Erythroblast (primary cell): ENCODE data around the gene ASH1L.
A peak's percentile ranks its signal among the peaks of the same experiment; 100 is the strongest.

Experiments
- DNase-seq, 2 experiments: peaks; one replicate each; lab custom pipeline; 2025; lab: John Stamatoyannopoulos, UW
- GATA1 ChIP-seq: IDR thresholded peaks from 2 replicates; pipeline ENCODE4 v1.6.1; 2011; ENCODE audit warnings: low read depth, mild to moderate bottlenecking, control low read depth, low read length, moderate library complexity
- POLR2A ChIP-seq: IDR thresholded peaks from 2 replicates; pipeline ENCODE4 v1.6.1; 2011; ENCODE audit warnings: mild to moderate bottlenecking, low read length

ASH1L gene

DNA sequence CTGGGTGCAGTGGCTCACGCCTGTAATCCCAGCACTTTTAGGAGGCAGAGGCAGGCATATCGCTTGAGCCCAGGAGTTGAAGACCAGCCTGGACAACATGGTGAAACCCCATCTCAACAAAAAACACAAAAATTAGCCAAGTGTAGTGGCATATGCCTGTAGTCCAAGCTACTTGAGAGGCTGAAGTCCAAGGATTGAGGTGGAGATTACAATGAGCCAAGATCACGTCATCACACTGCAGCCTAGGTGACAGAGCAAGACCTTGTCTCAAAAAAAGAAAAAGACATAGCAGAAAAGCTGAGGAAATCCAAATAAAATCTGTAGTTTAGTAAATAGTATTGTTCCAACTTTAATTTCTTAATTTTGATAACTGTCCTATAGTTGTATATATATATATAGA is 11.5 kb upstream of the ASH1L start:
- no peak for DNase-seq
- no peak for TF ChIP-seq GATA1
- TF ChIP-seq POLR2A, result no peak

DNA sequence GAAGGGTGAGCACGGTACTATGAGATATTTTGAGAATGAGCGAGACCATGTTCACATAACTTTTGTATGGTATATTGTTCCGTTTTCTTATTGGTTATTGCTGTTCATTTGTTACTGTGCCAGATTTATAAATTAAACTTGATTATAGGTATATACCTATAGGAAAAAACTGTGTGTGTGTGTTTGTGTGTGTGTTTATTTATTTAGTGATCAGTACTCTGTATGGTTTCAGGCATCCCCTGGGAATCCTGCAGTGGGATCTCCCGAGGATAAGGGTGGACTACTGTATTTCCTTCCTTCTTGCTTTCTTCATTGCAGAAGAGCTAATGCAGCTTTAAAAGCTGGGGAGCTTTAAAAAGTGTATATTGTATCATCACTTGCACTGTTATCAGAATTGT is 8.0 kb upstream of the ASH1L start:
- DNase-seq, result no peak
- no peak for TF ChIP-seq GATA1
- TF ChIP-seq POLR2A, result no peak

DNA sequence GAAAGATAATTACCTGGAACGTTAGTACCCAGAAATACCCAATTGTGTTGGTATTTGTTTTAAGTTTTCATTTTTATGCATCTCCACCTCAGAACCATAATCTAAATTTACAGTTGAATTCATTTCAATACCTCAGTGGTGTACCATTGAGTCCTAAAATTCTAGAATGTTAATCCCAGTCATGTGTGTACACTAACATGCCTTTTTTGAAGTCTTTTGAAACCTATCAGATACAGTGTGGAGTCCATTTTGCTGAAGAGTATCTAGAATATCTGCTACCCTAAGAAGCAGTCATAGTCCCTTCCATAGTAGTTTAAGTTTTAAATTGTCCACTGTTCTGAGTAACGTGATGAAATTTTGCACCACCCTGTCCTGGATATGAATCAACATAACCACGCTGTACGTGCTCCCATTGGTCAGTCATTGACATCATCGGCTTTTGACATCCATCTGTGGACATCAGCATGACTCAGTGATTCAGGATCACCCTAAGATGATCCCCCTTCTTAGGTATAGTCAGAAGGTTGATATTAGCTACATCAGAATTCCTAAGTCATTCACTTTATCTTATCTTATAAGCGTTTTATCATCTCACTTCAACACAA is 7.5 kb upstream of the ASH1L start:
- no peak for TF ChIP-seq GATA1
- no peak for TF ChIP-seq POLR2A
- peak; percentile 64 to 70 for DNase-seq

DNA sequence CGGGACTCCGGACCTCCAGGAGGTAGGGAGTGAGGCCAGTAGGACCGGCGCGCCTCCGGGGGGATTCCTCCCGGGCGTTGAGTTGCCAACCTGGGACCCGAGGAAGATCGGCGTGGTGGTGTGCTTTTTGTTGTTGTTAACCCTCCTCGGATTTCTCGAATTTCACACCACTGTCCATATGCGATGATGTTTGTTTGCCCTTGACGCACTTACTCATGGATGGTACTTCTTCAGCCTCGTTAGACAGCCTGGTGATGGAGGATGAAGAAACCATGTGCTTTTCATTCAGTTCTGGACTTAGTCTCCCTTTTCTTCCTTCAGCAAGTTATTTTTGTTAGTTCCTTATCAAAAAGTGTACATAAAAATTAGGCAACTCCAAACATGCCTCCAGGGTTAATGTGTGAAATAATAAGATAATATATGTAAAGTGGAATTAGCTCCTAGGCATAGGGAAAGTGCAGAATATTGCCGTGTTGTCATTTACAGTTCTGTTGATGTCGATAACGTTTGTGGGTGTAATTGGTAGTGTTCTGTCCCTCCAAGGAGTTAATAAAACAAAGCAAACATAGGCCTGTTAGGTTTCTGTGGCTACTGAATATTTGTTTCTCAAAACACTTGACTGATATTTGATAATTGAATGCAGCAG is 897 bp upstream of the ASH1L start:
- DNase-seq, result peak; percentile 74 to 79
- TF ChIP-seq POLR2A, result peak; percentile 80

DNA sequence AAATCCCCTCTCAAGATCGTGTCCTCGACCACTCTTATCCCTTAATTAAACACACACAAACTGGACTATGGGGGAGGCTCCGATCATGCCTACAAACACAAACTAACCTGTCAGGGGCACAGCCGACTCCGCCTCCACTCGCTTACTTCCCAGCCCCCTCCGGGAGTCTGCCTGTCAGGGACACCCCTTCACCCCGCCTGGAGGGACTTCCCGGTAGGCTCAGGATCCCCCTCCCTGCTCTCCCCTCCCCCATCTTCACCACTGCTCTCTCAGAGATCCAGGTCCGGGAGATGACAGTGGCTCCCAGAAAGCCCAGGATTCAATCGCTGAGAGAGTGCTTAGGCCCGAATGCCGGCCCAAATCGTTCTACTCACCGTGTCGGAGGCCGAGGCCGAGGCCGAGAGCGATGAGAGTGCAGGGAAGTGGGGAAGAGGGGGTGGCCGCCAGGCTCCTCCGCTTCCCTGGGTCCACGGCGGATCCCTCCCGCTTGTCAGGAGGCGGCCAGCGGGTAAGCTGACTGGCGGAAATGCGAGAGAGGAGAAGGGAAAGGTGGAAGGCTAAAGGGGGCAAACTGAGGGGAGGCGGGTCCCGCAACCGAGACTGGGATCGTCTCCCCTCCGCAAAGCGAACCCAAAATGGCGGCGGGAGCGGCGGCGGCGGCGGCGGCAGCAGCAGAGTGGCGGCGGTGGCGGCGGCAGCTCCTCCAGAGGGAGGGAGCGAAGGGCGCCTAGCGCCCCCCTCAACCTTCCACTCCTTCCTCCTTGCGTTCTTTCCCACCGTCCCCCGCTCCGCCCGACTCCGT is 623 bp downstream of the ASH1L start:
- DNase-seq, result peak; percentile 64 to 87

DNA sequence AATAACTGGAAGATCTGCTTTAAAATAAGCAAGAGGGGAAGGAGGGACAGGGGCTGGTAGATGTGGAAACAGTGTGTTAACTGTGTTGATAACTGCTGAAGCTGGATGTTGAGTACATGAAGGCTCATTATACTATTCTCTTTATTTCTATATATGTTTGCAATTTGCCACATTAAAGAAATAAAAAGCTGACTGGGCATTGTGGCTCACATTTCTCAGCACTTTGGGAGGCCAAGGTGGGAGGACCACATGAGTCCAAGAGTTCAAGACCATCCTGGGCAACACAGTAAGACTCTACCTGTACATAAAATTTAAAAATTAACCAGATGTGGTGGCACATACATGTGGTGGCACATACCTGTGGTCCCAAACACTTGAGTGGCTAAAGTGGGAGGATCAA is 6.7 kb downstream of the ASH1L start:
- no peak for DNase-seq
- no peak for TF ChIP-seq GATA1
- TF ChIP-seq POLR2A, result no peak

DNA sequence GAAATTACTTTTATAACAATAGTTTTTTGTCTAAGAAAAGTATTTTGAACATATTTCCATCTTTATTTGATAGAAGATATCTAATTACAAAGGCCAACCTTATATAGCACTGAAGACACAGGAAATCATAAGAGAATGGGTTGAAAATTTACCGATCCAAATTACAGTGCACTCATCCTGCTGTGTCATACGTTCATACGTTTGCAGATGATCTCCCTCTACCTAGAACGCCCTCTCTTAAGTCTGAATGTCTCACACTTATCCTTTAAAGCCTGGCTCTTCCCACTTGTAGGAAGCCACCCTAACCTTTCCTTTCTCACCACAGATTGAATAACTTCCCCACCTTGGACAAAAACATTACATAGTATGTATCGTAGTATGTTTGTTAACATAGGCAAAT is 9.3 kb downstream of the ASH1L start:
- DNase-seq, result peak in 1 of 2 experiments; percentile 13

DNA sequence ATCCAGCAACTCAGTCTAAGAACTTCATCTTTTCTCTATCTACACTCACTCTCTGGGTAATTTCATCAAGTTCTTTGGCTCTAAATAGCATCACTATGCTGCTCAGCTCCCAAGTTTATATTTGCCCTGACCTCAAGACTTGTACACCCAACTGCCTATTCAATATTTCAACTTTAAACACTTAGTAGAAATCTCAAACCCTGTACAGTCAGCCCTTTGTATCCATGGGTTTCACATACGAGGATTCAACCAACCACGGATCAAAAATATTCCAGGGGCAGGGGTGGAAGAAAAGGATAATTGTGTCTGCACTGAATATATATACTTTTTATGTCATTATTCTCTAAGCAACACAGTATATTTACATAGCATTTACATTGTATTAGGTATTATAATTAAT is 13.9 kb downstream of the ASH1L start:
- DNase-seq, result no peak
- no peak for TF ChIP-seq POLR2A
- TF ChIP-seq GATA1, result no peak

More for the DNA sequence above, 9.3 kb downstream of the ASH1L start:
- no peak for TF ChIP-seq POLR2A
- no peak for TF ChIP-seq GATA1

DNA sequence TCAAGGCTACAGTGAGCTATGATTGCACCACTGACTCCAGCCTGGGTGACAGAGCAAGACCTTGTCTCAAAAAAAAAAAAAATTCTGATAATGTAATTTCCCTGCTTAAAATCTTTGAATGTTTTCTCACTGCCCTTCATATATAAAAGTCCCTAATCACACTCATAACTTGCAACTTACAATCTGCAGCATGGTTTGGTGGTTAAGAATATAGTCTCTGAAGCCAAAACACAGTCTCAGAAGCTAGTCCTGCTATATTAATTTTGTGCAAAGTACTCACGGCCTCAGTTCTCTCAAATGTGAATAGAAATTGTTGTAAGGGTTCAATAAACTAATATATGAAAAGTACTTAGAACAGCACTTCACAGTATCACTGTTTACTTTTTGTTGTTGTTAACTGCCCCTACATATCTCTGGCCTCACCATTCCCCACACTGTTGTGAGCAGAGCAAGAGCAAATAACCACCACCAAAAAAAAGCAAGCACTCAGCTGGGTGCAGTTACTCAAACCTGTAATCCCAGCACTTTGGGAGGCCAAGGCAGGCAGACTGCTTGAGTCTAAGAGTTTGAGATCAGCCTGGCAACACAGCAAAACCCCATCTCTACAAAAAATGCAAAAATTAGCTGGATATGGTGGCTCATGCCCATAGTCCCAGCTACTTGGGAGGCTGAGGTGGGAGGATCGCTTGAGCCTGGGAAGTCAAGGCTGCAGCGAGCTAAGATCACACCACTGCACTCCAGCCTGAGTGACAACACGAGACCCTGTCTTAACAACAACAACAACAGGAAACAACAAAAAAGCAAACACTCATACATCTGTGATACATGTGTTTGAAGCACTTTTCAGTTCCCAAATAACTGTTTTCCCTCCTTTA is 22.4 kb downstream of the ASH1L start:
- no peak for TF ChIP-seq GATA1
- no peak for TF ChIP-seq POLR2A
- no peak for DNase-seq

DNA sequence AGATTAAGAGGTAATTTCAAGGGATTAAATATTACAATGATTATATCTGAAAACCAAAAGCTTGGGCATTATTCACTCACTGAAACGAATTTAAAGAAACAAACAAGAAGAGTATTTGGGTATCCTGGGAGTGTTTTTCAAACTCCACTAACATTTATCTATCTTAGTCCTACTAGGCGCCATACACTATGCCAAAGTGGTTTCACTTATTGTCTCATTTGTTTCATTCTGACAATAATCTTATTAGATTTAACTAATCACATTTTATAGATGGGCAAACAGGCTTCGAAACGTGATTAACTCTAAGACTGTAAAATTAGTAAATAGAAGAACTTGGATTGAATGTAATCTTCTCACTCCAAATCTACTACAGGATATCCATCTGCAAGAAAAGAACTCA is 25.4 kb downstream of the ASH1L start:
- no peak for DNase-seq
- no peak for TF ChIP-seq POLR2A
- no peak for TF ChIP-seq GATA1

DNA sequence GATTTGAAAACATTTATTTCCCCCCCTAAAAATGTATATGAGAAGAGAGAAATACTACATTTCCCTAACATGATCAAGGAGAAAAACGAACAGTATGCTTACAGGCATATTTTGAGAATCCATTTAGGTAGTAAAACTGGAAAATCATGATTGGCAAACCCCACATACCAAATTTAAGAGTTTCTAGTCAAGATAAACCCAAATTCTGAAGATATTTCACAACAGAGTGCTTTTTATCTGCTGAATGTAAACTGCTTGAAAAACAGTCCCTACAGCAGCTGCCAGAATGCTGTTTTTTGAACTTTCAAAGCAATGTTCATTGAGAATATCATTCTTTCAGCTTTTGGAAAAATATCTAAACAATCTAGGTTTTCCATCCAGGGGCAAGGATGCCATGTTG is 31.0 kb downstream of the ASH1L start:
- peak in 1 of 2 experiments; percentile 2 for DNase-seq

DNA sequence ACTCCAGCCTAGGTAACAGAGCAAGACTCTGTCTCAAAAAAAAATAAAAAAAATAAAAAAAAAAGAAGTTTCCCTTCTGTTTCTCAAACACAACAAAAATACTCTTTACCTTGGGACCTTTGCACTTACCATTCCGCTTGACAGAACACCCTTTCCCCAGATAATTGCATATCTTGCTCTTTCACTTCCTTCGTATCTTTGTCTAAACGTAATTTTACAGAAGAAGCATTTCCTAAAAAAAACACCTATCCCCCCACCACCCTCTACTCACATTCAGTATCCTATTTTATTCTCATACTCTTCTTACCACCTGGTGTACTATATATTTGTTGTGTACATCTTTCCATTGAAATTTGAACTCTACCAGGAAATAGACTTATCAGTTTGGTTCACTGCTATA is 32.7 kb downstream of the ASH1L start:
- no peak for DNase-seq
- no peak for TF ChIP-seq POLR2A
- TF ChIP-seq GATA1, result no peak

More for the DNA sequence above, 31.0 kb downstream of the ASH1L start:
- TF ChIP-seq POLR2A (no peak), GATA1 (no peak)

DNA sequence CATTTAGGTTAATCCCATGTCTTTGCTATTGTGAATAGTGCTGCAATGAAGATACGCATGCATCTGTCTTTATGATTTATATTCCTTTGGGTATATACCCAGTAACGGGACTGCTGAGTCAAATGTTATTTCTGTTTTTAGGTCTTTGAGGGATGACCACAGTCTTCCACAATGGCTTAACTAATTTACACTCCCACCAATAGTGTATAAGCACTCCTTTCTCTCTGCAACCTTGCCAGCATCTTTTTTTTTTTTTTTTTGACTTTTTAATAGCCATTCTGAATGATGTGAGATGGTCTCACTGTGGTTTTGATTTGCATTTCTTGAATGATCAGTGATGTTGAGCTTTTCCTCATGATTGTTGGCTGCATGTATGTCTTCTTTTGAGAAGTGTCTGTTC is 33.5 kb downstream of the ASH1L start:
- no peak for DNase-seq
- TF ChIP-seq POLR2A (no peak), GATA1 (no peak)
